ENCODE data around the gene NUDCD3.

GRCh38 chr7:44534501-44534900 lies 44.0 kb upstream of the NUDCD3 start:
- TF ChIP-seq, protein P1, sequence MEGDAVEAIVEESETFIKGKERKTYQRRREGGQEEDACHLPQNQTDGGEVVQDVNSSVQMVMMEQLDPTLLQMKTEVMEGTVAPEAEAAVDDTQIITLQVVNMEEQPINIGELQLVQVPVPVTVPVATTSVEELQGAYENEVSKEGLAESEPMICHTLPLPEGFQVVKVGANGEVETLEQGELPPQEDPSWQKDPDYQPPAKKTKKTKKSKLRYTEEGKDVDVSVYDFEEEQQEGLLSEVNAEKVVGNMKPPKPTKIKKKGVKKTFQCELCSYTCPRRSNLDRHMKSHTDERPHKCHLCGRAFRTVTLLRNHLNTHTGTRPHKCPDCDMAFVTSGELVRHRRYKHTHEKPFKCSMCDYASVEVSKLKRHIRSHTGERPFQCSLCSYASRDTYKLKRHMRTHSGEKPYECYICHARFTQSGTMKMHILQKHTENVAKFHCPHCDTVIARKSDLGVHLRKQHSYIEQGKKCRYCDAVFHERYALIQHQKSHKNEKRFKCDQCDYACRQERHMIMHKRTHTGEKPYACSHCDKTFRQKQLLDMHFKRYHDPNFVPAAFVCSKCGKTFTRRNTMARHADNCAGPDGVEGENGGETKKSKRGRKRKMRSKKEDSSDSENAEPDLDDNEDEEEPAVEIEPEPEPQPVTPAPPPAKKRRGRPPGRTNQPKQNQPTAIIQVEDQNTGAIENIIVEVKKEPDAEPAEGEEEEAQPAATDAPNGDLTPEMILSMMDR (conservative IDR thresholded peaks at IDR 0.05; ENCODE audit: low read length), result peak; percentile 82
- TF ChIP-seq EZH2phosphoT487 (IDR thresholded peaks at IDR 0.05; ENCODE audit: borderline replicate concordance), result no peak
